Fibroblast of lung (primary cell): Measurements from ENCODE around the gene DNAJB6.

Source experiments
- CTCF ChIP-seq, 2 donors: IDR thresholded peaks in 1 of 2; conservative IDR thresholded peaks in 1 of 2; 1 replicate in 1 of 2; 2 replicates in 1 of 2; pipeline ENCODE4 v1.5.1; 2011 to 2012; ENCODE audit warnings: low read length in 2 of 2, control low read depth in 1 of 2, inconsistent platforms in 1 of 2, low read depth in 1 of 2, mild to moderate bottlenecking in 1 of 2
- EZH2 ChIP-seq: IDR thresholded peaks from 2 replicates; pipeline ENCODE4 v1.5.1; 2012; ENCODE audit warnings: low read length, control low read depth, mild to moderate bottlenecking; ENCODE audit errors: missing control alignments

- TF ChIP-seq CTCF (conservative IDR thresholded peaks at IDR 0.05 in 1 of 2, IDR thresholded peaks at IDR 0.05 in 1 of 2; ENCODE audit: low read depth in 1 of 2, low read length in 2 of 2), result no peak
- TF ChIP-seq EZH2, result no peak
These were observed 44.5 kb upstream of the DNAJB6 start for GRCh38 chr7:157292258-157292657.
